T-helper 1 cell treated with Interleukin-12 subunit alpha and Interleukin-12 subunit beta and Interleukin-4 antibody, amounts not matched to agents 30 μg/mL and 1 μg/mL, for 36 hours (primary cell): Measurements from ENCODE around the gene GEMIN4.
"Not testable (repeated sequence)": the region's sequence is repeated elsewhere in the genome, so short reads cannot be mapped to it uniquely, and the experiment has no call there.

Experiments used
- H3K27ac Mint-ChIP-seq: one replicate; pipeline ENCODE4 v1.8.0; 2021; ENCODE audit warnings: mild to moderate bottlenecking, mixed read lengths
- H3K27me3 Mint-ChIP-seq: one replicate; pipeline ENCODE4 v1.8.0; 2021; ENCODE audit warnings: low read depth, mixed read lengths
- H3K36me3 Mint-ChIP-seq: one replicate; pipeline ENCODE4 v1.8.0; 2021; ENCODE audit warnings: low read depth, mixed read lengths
- H3K4me1 Mint-ChIP-seq: one replicate; pipeline ENCODE4 v1.8.0; 2021; ENCODE audit warnings: low read depth, mixed read lengths
- H3K4me3 Mint-ChIP-seq: one replicate; pipeline ENCODE4 v1.8.0; 2021; ENCODE audit warnings: mild to moderate bottlenecking, moderate library complexity, mixed read lengths
- H3K9me3 Mint-ChIP-seq: one replicate; pipeline ENCODE4 v1.8.0; 2021; ENCODE audit warnings: mixed read lengths

The GEMIN4 gene

GRCh38 chr17:789160-789840 is 37.2 kb upstream of the GEMIN4 start:
- H3K27me3 Mint-ChIP-seq = no peaks in the 10 kb centered on the region
- no peaks in the 10 kb centered on the region for H3K9me3 Mint-ChIP-seq
- peaks cover 7% of the 10 kb centered on the region for H3K4me1 Mint-ChIP-seq
- H3K27ac Mint-ChIP-seq = no peak overlapping the region
- H3K36me3 Mint-ChIP-seq = peaks cover 13% of the 10 kb centered on the region
- H3K4me3 Mint-ChIP-seq = no peak overlapping the region

- peaks cover 13% of the 10 kb centered on the region for H3K36me3 Mint-ChIP-seq
- H3K4me3 Mint-ChIP-seq = no peak overlapping the region
- H3K9me3 Mint-ChIP-seq = no peaks in the 10 kb centered on the region
- no peak overlapping the region for H3K27ac Mint-ChIP-seq
- no peaks in the 10 kb centered on the region for H3K27me3 Mint-ChIP-seq
- H3K4me1 Mint-ChIP-seq = peaks cover 11% of the 10 kb centered on the region
These were observed 36.5 kb upstream of the GEMIN4 start for GRCh38 chr17:788551-788950.

GRCh38 chr17:787641-788221 is 35.7 kb upstream of the GEMIN4 start:
- H3K27ac Mint-ChIP-seq = no peak overlapping the region
- H3K27me3 Mint-ChIP-seq = no peaks in the 10 kb centered on the region
- peaks cover 13% of the 10 kb centered on the region for H3K36me3 Mint-ChIP-seq
- no peak overlapping the region for H3K4me3 Mint-ChIP-seq
- no peaks in the 10 kb centered on the region for H3K9me3 Mint-ChIP-seq
- peaks cover 16% of the 10 kb centered on the region for H3K4me1 Mint-ChIP-seq

GRCh38 chr17:785901-786300 is 33.8 kb upstream of the GEMIN4 start:
- not testable (repeated sequence) for H3K27ac Mint-ChIP-seq, H3K4me3 Mint-ChIP-seq, H3K9me3 Mint-ChIP-seq, H3K27me3 Mint-ChIP-seq
- Mint-ChIP-seq H3K4me1 (peaks cover 24% of the 10 kb centered on the region), H3K36me3 (peaks cover 12% of the 10 kb centered on the region)

GRCh38 chr17:784143-784542 is 32.1 kb upstream of the GEMIN4 start:
- peaks cover 24% of the 10 kb centered on the region for H3K4me1 Mint-ChIP-seq
- no peaks in the 10 kb centered on the region for H3K9me3 Mint-ChIP-seq
- peak overlapping the region; percentile 98 for H3K4me3 Mint-ChIP-seq
- peaks cover 11% of the 10 kb centered on the region for H3K36me3 Mint-ChIP-seq
- H3K27me3 Mint-ChIP-seq = no peaks in the 10 kb centered on the region
- peak overlapping the region; percentile 6 for H3K27ac Mint-ChIP-seq

DNA sequence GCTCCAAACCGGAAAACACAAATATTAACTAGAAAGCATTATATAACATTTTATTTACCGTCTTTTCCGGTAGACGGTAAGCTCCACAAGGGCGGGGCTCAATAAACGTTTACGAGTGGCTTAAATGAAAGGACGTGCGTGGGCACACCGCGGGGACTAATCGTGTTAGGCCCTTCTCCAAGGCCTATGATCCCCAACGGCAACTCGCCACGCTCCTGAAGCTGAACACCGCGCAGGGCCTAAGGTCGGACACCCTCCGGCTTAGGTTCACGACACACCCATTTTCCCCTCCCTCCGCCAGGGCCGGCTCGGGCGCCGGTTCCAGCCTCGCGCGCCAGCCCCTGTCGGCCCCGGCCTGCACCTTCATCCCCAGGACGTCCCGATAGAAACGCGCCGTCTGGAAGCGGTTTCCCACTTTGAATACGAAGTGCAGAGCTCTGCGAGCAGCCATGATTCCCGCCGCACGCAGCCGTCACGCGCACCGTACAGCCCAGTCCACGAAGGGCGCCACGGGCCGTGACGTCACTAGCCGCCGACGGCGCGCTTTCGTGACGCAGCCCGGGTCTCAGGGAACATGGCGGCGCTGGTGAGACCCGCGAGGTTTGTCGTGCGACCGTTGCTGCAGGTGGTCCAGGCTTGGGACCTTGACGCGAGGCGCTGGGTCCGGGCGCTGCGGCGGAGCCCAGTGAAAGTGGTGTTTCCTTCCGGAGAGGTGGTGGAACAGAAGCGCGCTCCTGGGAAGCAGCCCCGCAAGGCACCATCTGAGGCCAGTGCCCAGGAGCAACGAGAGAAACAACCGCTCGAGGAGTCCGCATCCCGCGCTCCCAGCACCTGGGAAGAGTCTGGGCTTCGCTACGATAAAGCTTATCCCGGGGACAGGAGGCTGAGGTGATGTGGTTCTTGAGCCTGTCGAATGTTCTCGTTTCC is 30.0 kb upstream of the GEMIN4 start, which contains the start of the genes GLOD4 and MRM3:
TSS of gene GLOD4 (minus strand) at position 476 of the 927 bp plus-strand sequence. CDS start at position 451, 25 bp downstream.
TSS of gene MRM3 (plus strand) at position 549 of the 927 bp plus-strand sequence. CDS start at position 575, 26 bp downstream.
- Mint-ChIP-seq H3K27ac (peak within 1 kb of the TSS; percentile 97), H3K9me3 (no peaks in the 10 kb centered on the region), H3K36me3 (peaks cover 12% of the 10 kb centered on the region), H3K27me3 (no peaks in the 10 kb centered on the region), H3K4me3 (peak within 1 kb of the TSS; percentile 98), H3K4me1 (peaks cover 24% of the 10 kb centered on the region)

DNA sequence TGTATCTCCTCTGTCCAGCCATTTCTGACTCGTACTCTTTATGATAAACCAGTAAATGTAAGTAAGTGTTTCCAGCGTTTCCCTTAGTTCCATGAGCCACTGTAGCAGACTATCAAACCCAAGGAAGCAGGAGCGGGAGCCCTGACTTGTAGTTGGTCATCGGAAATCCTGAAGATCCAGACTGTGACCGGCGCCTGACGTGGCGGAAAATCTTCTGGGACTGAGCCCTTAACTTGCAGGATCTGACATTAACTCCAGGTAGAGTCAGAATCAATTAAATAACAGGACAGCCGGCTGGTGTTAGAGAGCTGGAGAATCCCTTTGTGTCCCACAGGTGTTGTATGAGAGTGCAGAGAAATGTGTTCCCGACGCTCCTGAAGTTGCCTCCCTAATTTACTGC is 26.0 kb upstream of the GEMIN4 start:
- no peaks in the 10 kb centered on the region for H3K27me3 Mint-ChIP-seq
- H3K4me1 Mint-ChIP-seq = peaks cover 31% of the 10 kb centered on the region
- no peak overlapping the region for H3K4me3 Mint-ChIP-seq
- no peak overlapping the region for H3K27ac Mint-ChIP-seq
- H3K36me3 Mint-ChIP-seq = peaks cover 38% of the 10 kb centered on the region
- no peaks in the 10 kb centered on the region for H3K9me3 Mint-ChIP-seq

DNA sequence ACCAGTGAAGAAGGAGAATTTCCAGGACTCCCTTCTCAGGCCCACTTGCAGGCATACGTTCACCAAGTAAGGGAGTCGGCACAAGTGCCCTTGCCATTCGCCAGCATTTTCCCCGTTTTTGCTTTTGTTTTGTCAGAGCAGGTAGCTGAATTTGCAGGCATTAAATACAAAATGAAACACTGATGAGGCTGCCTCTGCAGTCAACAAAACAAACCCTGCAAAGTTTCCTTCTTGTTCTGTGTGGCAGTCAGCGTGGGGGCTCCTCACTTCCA is 22.2 kb upstream of the GEMIN4 start:
- Mint-ChIP-seq H3K4me1 (peaks cover 21% of the 10 kb centered on the region), H3K36me3 (peaks cover 47% of the 10 kb centered on the region), H3K4me3 (peak overlapping the region; percentile 37), H3K27me3 (no peaks in the 10 kb centered on the region), H3K9me3 (no peaks in the 10 kb centered on the region), H3K27ac (no peak overlapping the region)

DNA sequence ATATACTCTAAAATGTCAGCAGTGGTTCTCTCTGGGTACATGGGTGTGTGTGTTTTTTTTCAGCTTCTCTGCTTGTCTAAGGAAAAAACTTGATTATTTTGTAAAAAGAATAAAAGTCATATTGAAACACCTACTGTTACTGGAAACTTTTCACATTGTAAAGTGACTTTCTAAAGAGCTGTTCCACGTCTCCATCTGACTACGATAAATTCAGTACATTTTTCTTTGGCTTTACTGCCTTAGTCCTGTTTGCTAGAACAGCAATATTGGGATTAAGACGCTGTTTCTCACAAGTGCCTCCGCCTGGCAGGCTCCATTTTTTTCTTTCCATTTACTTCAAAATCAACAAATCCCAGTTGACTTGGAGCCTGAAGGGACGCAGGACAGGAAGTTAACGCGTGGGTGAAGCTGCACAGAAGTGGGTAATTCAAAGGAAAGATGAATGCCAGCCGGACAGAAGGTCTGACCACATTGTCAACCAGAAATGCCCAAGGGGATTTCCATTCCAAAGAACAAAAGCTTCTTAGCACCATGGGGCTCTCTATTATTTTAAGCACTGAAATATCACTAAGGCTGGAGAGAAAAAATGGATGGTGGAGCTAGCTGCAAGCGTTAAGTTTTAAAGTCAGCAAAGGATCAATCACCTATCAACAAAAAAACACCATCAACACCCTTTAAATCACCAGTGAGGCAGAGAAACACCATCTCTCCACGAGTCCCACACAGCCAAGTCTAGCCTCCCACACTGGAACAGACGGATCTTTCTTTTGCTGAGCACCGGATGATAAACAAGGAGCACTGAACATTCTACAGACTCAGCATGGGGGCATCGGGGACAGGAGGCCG is 21.6 kb upstream of the GEMIN4 start:
- peak overlapping the region; percentile 60 for H3K27ac Mint-ChIP-seq
- H3K4me3 Mint-ChIP-seq = peak overlapping the region; percentile 37
- H3K27me3 Mint-ChIP-seq = no peaks in the 10 kb centered on the region
- H3K36me3 Mint-ChIP-seq = peaks cover 50% of the 10 kb centered on the region
- no peaks in the 10 kb centered on the region for H3K9me3 Mint-ChIP-seq
- H3K4me1 Mint-ChIP-seq = peaks cover 21% of the 10 kb centered on the region

DNA sequence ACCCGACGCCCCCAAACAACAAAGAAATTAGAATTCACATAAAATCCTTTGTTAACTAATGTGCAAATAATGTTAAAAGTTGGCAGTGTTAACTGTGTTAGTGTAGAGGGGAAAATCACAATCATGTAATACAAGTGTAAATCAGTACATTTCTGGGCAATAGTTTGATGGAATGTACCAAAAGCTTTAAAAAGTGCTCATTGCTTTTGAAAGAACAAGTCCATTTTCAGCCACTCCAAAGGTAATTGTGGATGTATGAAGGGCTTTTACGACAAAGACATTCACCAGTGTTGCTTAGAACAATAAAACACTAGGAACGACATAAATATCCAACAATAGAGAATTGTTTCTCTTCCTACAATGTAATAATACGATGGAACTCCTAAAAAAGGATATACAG is 21.0 kb upstream of the GEMIN4 start:
- H3K27ac Mint-ChIP-seq = no peak overlapping the region
- H3K36me3 Mint-ChIP-seq = peaks cover 48% of the 10 kb centered on the region
- H3K9me3 Mint-ChIP-seq = no peaks in the 10 kb centered on the region
- no peak overlapping the region for H3K4me3 Mint-ChIP-seq
- H3K27me3 Mint-ChIP-seq = no peaks in the 10 kb centered on the region
- H3K4me1 Mint-ChIP-seq = peaks cover 21% of the 10 kb centered on the region

- Mint-ChIP-seq H3K27me3 (no peaks in the 10 kb centered on the region), H3K9me3 (no peaks in the 10 kb centered on the region), H3K27ac (no peak overlapping the region), H3K4me3 (no peak overlapping the region), H3K4me1 (no peaks in the 10 kb centered on the region), H3K36me3 (peaks cover 34% of the 10 kb centered on the region)
These were observed 15.0 kb upstream of the GEMIN4 start for GRCh38 chr17:767076-767475.

DNA sequence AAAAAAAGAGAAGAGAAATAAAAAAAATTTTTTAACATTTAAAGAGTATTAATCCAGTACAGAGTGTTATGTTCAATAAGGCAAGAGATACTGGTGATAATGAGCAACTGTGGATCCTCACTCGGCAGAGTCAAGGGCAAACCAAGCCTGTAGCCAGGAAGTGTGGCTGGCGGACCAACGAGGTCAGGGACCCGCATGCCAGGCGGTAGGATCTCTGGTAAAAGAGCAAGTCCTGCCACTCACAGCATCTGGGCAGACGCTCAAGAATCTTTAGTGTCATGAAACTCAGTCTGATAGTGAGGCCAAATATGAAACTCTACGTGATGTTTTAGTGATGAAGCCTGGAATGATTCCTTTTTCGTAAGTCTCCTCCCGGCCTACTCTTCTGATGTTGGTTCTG is 8.3 kb upstream of the GEMIN4 start:
- Mint-ChIP-seq H3K36me3 (peaks cover 39% of the 10 kb centered on the region), H3K27me3 (no peaks in the 10 kb centered on the region), H3K9me3 (no peaks in the 10 kb centered on the region), H3K4me3 (no peak overlapping the region), H3K4me1 (no peaks in the 10 kb centered on the region), H3K27ac (no peak overlapping the region)

DNA sequence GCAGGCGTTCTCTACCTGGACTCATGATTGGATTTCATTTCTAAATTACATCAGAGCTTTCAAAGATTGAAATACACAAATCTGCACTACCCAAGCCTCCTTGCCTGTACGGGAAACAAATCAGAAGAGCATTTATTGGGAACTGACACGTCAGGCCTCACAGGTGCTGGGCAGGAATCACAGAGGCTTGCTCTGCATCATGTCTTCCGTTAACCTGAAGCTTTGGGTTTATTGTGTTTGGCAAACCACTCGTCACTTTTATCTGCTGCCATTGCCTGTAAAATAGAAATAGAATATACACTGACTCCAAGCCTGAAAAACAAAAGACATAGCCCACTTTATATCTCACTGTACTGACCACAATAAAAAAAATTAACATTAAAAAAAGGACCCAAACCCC is 7.9 kb upstream of the GEMIN4 start:
- no peaks in the 10 kb centered on the region for H3K27me3 Mint-ChIP-seq
- H3K4me1 Mint-ChIP-seq = no peaks in the 10 kb centered on the region
- no peak overlapping the region for H3K27ac Mint-ChIP-seq
- no peak overlapping the region for H3K4me3 Mint-ChIP-seq
- no peaks in the 10 kb centered on the region for H3K9me3 Mint-ChIP-seq
- H3K36me3 Mint-ChIP-seq = peaks cover 35% of the 10 kb centered on the region

GRCh38 chr17:756010-756567 is 4.0 kb upstream of the GEMIN4 start:
- not testable (repeated sequence) for H3K27ac Mint-ChIP-seq
- H3K36me3 Mint-ChIP-seq = peaks cover 25% of the 10 kb centered on the region

More at GRCh38 chr17:756010-756567, 4.0 kb upstream of the GEMIN4 start:
- H3K27me3 Mint-ChIP-seq, H3K9me3 Mint-ChIP-seq, H3K4me3 Mint-ChIP-seq, H3K4me1 Mint-ChIP-seq: not testable (repeated sequence)
